Fibroblast of lung (primary cell): ENCODE measurements around the gene FKBP1C. TPM values are rescaled to one million over a fixed set of nuclear protein-coding genes. Genes with fewer than 3 reads are reported as not detected.
"Not testable (repeated sequence)": the region's sequence is repeated elsewhere in the genome, so short reads cannot be mapped to it uniquely, and the experiment has no call there.

Experiments used
- DNase-seq, 2 donors: peaks; one replicate each; pipeline versions ENCODE4 v3.0.0 to v3.0.0-alpha.2; 2010; ENCODE audit warnings: low read depth in 2 of 2
- H2AFZ ChIP-seq: 2 replicates; pipeline ENCODE4 v1.5.1; 2012; ENCODE audit warnings: low read length, control low read depth, inconsistent platforms
- H3K27ac ChIP-seq: 2 replicates; pipeline ENCODE4 v1.5.1; 2011; ENCODE audit warnings: low read length, control low read depth; ENCODE audit not compliant: insufficient read depth
- H3K27me3 ChIP-seq: 2 replicates; pipeline ENCODE4 v1.5.1; 2011; ENCODE audit warnings: mild to moderate bottlenecking, low read length; ENCODE audit not compliant: control insufficient read depth, insufficient read depth
- H3K36me3 ChIP-seq: 2 replicates; pipeline ENCODE4 v1.5.1; 2011; ENCODE audit warnings: low read length; ENCODE audit not compliant: control insufficient read depth, insufficient read depth
- H3K4me1 ChIP-seq: 2 replicates; pipeline ENCODE4 v1.5.1; 2011; ENCODE audit warnings: low read length; ENCODE audit not compliant: control insufficient read depth, insufficient read depth; ENCODE audit errors: extremely low read depth
- H3K4me2 ChIP-seq: 2 replicates; pipeline ENCODE4 v1.5.1; 2011; ENCODE audit warnings: low read length, control low read depth; ENCODE audit not compliant: insufficient read depth; ENCODE audit errors: extremely low read depth
- H3K4me3 ChIP-seq, 4 experiments: fragments of 200-600 bp in 1 of 4; sonication (generic) in 1 of 4; replicated peaks in 1 of 4; 2 replicates each; pipeline ENCODE4 v1.5.1; 2011 to 2016; ENCODE audit warnings: low read length in 4 of 4, low read depth in 3 of 4, mild to moderate bottlenecking in 3 of 4, control low read depth in 2 of 4, inconsistent platforms in 1 of 4, mixed read lengths in 1 of 4; ENCODE audit not compliant: insufficient read depth in 1 of 4; ENCODE audit errors: control extremely low read depth in 1 of 4
- H3K79me2 ChIP-seq: 2 replicates; pipeline ENCODE4 v1.5.1; 2012; ENCODE audit warnings: mild to moderate bottlenecking, low read length, inconsistent platforms; ENCODE audit not compliant: control insufficient read depth, insufficient read depth
- H3K9ac ChIP-seq: 2 replicates; pipeline ENCODE4 v1.5.1; 2011; ENCODE audit warnings: mild to moderate bottlenecking, low read length, control low read depth; ENCODE audit not compliant: insufficient read depth
- H3K9me3 ChIP-seq: 2 replicates; pipeline ENCODE4 v1.5.1; 2012; ENCODE audit warnings: low read depth, low read length; ENCODE audit not compliant: control insufficient read depth, insufficient read depth
- H4K20me1 ChIP-seq: 2 replicates; pipeline ENCODE4 v1.5.1; 2011; ENCODE audit warnings: low read length; ENCODE audit not compliant: control insufficient read depth, insufficient read depth; ENCODE audit errors: extremely low read depth
- EZH2 ChIP-seq: IDR thresholded peaks from 2 replicates; pipeline ENCODE4 v1.5.1; 2012; ENCODE audit warnings: low read length, control low read depth, mild to moderate bottlenecking; ENCODE audit errors: missing control alignments
- polyA plus RNA-seq, 2 donors: library from polyadenylated mRNA; depleted of rRNA in 1 of 2; stranded (reverse) in 1 of 2; unstranded in 1 of 2; fragments of >200 nt; gene quantifications; 2 replicates each; pipeline ENCODE4 v1.2.1, GENCODE V29; 2011 to 2012; ENCODE audit warnings: missing spikeins in 1 of 2
- total RNA-seq: library from RNA; depleted of rRNA; stranded (reverse); fragments of >200 nt; gene quantifications from 2 replicates; pipeline ENCODE4 v1.2.1, GENCODE V29; 2014
- TF ChIP-seq, protein P1 (sequence below), 2 donors: IDR thresholded peaks in 1 of 2; conservative IDR thresholded peaks in 1 of 2; 1 replicate in 1 of 2; 2 replicates in 1 of 2; pipeline ENCODE4 v1.5.1; 2011 to 2012; ENCODE audit warnings: low read length in 2 of 2, control low read depth in 1 of 2, inconsistent platforms in 1 of 2, low read depth in 1 of 2, mild to moderate bottlenecking in 1 of 2

FKBP1C gene
- total and polyA plus RNA-seq, 2 donors (not counting 1 experiment from before 2014, with no cell fraction given) = 0.99 to 1.5 TPM

DNA sequence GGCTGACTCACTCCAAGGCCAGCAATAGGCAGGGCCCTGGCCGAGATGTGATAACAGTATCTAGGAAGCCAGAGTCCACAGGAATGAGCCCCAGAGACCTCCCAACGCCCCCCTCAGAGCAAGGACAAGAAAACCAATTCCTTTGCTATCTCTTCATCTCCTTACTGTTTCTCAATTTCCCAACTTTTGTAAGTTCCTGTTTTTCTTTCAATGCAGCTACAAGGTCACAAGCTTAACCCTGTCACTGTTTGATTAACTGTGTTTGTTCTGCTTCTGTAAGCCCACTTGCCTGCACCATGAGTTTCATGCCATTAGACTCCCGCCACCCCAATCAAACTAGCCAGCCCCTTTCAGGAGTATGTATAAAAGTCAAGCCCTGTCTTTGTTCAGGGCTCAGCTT, 3.5 kb downstream of the FKBP1C start:
- Histone ChIP-seq H3K4me3 (no peak overlapping the region), H4K20me1 (no peaks in the 10 kb centered on the region), H3K79me2 (no peaks in the 10 kb centered on the region), H3K9me3 (no peaks in the 10 kb centered on the region), H3K4me1 (no peaks in the 10 kb centered on the region), H2AFZ (no peak overlapping the region), H3K27me3 (no peaks in the 10 kb centered on the region), H3K9ac (no peak overlapping the region), H3K4me2 (no peak overlapping the region), H3K27ac (no peak overlapping the region), H3K36me3 (no peaks in the 10 kb centered on the region)
- no peak for TF ChIP-seq EZH2
- TF ChIP-seq, protein P1, sequence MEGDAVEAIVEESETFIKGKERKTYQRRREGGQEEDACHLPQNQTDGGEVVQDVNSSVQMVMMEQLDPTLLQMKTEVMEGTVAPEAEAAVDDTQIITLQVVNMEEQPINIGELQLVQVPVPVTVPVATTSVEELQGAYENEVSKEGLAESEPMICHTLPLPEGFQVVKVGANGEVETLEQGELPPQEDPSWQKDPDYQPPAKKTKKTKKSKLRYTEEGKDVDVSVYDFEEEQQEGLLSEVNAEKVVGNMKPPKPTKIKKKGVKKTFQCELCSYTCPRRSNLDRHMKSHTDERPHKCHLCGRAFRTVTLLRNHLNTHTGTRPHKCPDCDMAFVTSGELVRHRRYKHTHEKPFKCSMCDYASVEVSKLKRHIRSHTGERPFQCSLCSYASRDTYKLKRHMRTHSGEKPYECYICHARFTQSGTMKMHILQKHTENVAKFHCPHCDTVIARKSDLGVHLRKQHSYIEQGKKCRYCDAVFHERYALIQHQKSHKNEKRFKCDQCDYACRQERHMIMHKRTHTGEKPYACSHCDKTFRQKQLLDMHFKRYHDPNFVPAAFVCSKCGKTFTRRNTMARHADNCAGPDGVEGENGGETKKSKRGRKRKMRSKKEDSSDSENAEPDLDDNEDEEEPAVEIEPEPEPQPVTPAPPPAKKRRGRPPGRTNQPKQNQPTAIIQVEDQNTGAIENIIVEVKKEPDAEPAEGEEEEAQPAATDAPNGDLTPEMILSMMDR (conservative IDR thresholded peaks at IDR 0.05 in 1 of 2, IDR thresholded peaks at IDR 0.05 in 1 of 2; ENCODE audit: low read depth in 1 of 2, low read length in 2 of 2) = no peak
- DNase-seq = no peak

DNA sequence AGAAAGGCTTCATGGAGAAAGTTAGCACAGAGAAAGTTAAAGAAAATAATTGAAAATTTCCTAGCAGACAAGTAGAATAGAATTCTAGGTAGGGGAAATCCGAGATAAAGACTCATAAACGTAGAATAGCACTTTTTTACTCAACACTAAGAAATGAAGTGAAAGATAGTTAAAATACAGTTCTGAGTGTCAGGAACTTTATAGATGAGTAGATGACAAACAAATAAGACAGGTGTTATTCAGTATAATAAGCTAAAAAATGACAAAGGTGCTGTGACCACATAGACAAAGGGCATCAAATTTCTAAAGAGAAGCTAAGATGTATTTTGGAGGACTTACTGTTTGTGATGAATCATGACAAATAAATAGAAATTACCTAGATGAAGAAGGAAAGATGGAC, 12.9 kb downstream of the FKBP1C start:
- no peak overlapping the region for H2AFZ ChIP-seq
- no peaks in the 10 kb centered on the region for H3K4me1 ChIP-seq
- no peaks in the 10 kb centered on the region for H3K9me3 ChIP-seq

GRCh38 chr6:63225987-63226386, 14.7 kb downstream of the FKBP1C start:
- not testable (repeated sequence) for H4K20me1 ChIP-seq, H3K4me3 ChIP-seq, H3K9me3 ChIP-seq, H2AFZ ChIP-seq, H3K4me2 ChIP-seq, DNase-seq, H3K79me2 ChIP-seq, H3K36me3 ChIP-seq, H3K4me1 ChIP-seq, H3K9ac ChIP-seq, H3K27me3 ChIP-seq, H3K27ac ChIP-seq

More for the DNA sequence above, 12.9 kb downstream of the FKBP1C start:
- H3K4me3 ChIP-seq = no peak overlapping the region
- H3K9ac ChIP-seq = no peak overlapping the region
- no peaks in the 10 kb centered on the region for H3K79me2 ChIP-seq
- H4K20me1 ChIP-seq = no peaks in the 10 kb centered on the region
- TF ChIP-seq, protein P1 (conservative IDR thresholded peaks at IDR 0.05 in 1 of 2, IDR thresholded peaks at IDR 0.05 in 1 of 2; ENCODE audit: low read depth in 1 of 2, low read length in 2 of 2) = no peak
- no peak for TF ChIP-seq EZH2
- no peak for DNase-seq
- no peaks in the 10 kb centered on the region for H3K27me3 ChIP-seq
- no peaks in the 10 kb centered on the region for H3K36me3 ChIP-seq
- no peak overlapping the region for H3K27ac ChIP-seq
- H3K4me2 ChIP-seq = no peak overlapping the region

- not testable (repeated sequence) for H3K79me2 ChIP-seq, H3K4me1 ChIP-seq, DNase-seq, H3K27ac ChIP-seq, H3K27me3 ChIP-seq, H3K9me3 ChIP-seq, H4K20me1 ChIP-seq, H3K9ac ChIP-seq, H3K4me2 ChIP-seq, H2AFZ ChIP-seq, H3K4me3 ChIP-seq, H3K36me3 ChIP-seq
These were observed 16.9 kb downstream of the FKBP1C start for GRCh38 chr6:63227928-63228894.

DNA sequence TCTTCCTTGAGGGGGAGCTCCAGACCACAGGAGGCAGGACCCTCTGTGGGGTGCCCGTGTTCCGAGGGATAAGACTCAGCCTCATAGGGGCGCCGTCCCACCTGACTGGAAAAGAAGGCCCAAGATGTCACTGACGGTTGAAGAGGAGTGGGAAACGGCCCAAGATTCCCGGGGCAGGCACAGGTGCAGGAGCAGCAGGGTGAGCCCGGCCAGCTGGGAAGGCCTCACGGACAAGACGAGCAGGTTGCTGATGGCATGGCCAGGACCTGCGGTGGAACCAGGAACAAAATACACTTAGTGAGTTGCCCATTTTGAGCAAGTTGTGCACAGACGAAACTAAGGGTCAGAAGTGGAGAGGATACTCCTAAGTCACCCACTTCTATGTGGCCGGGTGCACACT, 18.8 kb downstream of the FKBP1C start:
- not testable (repeated sequence) for DNase-seq, H2AFZ ChIP-seq, H3K9ac ChIP-seq, H3K36me3 ChIP-seq, H3K27me3 ChIP-seq, H4K20me1 ChIP-seq, H3K4me1 ChIP-seq, H3K4me2 ChIP-seq, H3K4me3 ChIP-seq, H3K79me2 ChIP-seq, H3K27ac ChIP-seq, H3K9me3 ChIP-seq
